H9 (cell line): Measurements from ENCODE around the gene PEX14. TPM values are rescaled to one million over a fixed set of nuclear protein-coding genes. Genes with fewer than 3 reads are reported as not detected.

Experiments
- DNase-seq: peaks from one replicate; pipeline ENCODE4 v3.0.0-alpha.2; 2017
- H2AFZ ChIP-seq: one replicate; pipeline ENCODE4 v1.6.1; 2013; ENCODE audit warnings: mild to moderate bottlenecking, low read length, control low read depth, moderate library complexity
- H2AK5ac ChIP-seq: 2 replicates; pipeline ENCODE4 v1.6.1; 2013; ENCODE audit warnings: low read length, control low read depth, mixed read lengths; ENCODE audit not compliant: insufficient read length
- H2BK120ac ChIP-seq: one replicate; pipeline ENCODE4 v1.6.1; 2013; ENCODE audit warnings: low read depth, mild to moderate bottlenecking, low read length, control low read depth, inconsistent platforms; ENCODE audit not compliant: poor library complexity, severe bottlenecking
- H2BK12ac ChIP-seq: 2 replicates; pipeline ENCODE4 v1.6.1; 2013; ENCODE audit warnings: low read length, control low read depth, mixed read lengths, low read depth; ENCODE audit not compliant: insufficient read length
- H2BK15ac ChIP-seq: 2 replicates; pipeline ENCODE4 v1.6.1; 2013; ENCODE audit warnings: low read depth, low read length, control low read depth
- H2BK20ac ChIP-seq: one replicate; pipeline ENCODE4 v1.6.1; 2013; ENCODE audit warnings: low read depth, mild to moderate bottlenecking, low read length, control low read depth, inconsistent platforms; ENCODE audit not compliant: poor library complexity, severe bottlenecking
- H2BK5ac ChIP-seq: 2 replicates; pipeline ENCODE4 v1.6.1; 2013; ENCODE audit warnings: low read length, control low read depth, mixed read lengths; ENCODE audit not compliant: insufficient read length
- H3K14ac ChIP-seq: 2 replicates; pipeline ENCODE4 v1.6.1; 2013; ENCODE audit warnings: low read length, control low read depth; ENCODE audit not compliant: insufficient read depth
- H3K18ac ChIP-seq: 2 replicates; pipeline ENCODE4 v1.6.1; 2013; ENCODE audit warnings: low read depth, mild to moderate bottlenecking, mixed read lengths, low read length, control low read depth; ENCODE audit not compliant: insufficient read length
- H3K23ac ChIP-seq: 2 replicates; pipeline ENCODE4 v1.6.1; 2013; ENCODE audit warnings: low read length, control low read depth, mixed read lengths, low read depth; ENCODE audit not compliant: insufficient read length
- H3K23me2 ChIP-seq: 2 replicates; pipeline ENCODE4 v1.6.1; 2013; ENCODE audit warnings: low read depth, mild to moderate bottlenecking, mixed read lengths, low read length, control low read depth; ENCODE audit not compliant: insufficient read length, poor library complexity, severe bottlenecking
- H3K27ac ChIP-seq: 2 replicates; pipeline ENCODE4 v1.5.1; 2013; ENCODE audit warnings: low read length, control low read depth, mixed read lengths, low read depth; ENCODE audit not compliant: insufficient read length
- H3K27me3 ChIP-seq: 2 replicates; pipeline ENCODE4 v1.6.1; 2013; ENCODE audit warnings: low read length, control low read depth, inconsistent platforms; ENCODE audit not compliant: insufficient read depth
- H3K4ac ChIP-seq: 2 replicates; pipeline ENCODE4 v1.6.1; 2013; ENCODE audit warnings: low read depth, mild to moderate bottlenecking, control low read depth, inconsistent platforms, low read length, moderate library complexity
- H3K4me1 ChIP-seq: 2 replicates; pipeline ENCODE4 v1.6.1; 2013; ENCODE audit warnings: low read length, control low read depth, inconsistent platforms; ENCODE audit not compliant: insufficient read depth
- H3K4me2 ChIP-seq: 2 replicates; pipeline ENCODE4 v1.6.1; 2013; ENCODE audit warnings: low read length, control low read depth, mixed read lengths; ENCODE audit not compliant: insufficient read length, insufficient read depth
- H3K56ac ChIP-seq: 2 replicates; pipeline ENCODE4 v1.6.1; 2013; ENCODE audit warnings: low read depth, mild to moderate bottlenecking, mixed read lengths, low read length, control low read depth; ENCODE audit not compliant: insufficient read length
- H3K79me1 ChIP-seq: 2 replicates; pipeline ENCODE4 v1.6.1; 2013; ENCODE audit warnings: low read depth, mild to moderate bottlenecking, moderate library complexity, low read length, control low read depth, inconsistent platforms; ENCODE audit not compliant: insufficient read depth, poor library complexity, severe bottlenecking
- H3K79me2 ChIP-seq: 2 replicates; pipeline ENCODE4 v1.6.1; 2013; ENCODE audit warnings: low read length, control low read depth, inconsistent platforms; ENCODE audit not compliant: insufficient read depth
- H3K9ac ChIP-seq: 2 replicates; pipeline ENCODE4 v1.6.1; 2013; ENCODE audit warnings: low read length, control low read depth, mixed read lengths; ENCODE audit not compliant: insufficient read length; ENCODE audit errors: extremely low read depth
- H3K9me3 ChIP-seq: one replicate; pipeline ENCODE4 v1.6.1; 2013; ENCODE audit warnings: low read depth, low read length, inconsistent platforms; ENCODE audit not compliant: control insufficient read depth
- H3T11ph ChIP-seq: one replicate; pipeline ENCODE4 v1.6.1; 2013; ENCODE audit warnings: mild to moderate bottlenecking, low read length, control low read depth, inconsistent platforms
- H4K20me1 ChIP-seq: one replicate; pipeline ENCODE4 v1.6.1; 2013; ENCODE audit not compliant: control insufficient read depth, insufficient read length, insufficient read depth
- H4K5ac ChIP-seq: 2 replicates; pipeline ENCODE4 v1.6.1; 2013; ENCODE audit warnings: low read depth, mild to moderate bottlenecking, mixed read lengths, low read length, control low read depth; ENCODE audit not compliant: insufficient read length
- H4K8ac ChIP-seq: replicated peaks from 2 replicates; pipeline ENCODE4 v1.6.1; 2013; ENCODE audit warnings: low read length, control low read depth, mixed read lengths, low read depth; ENCODE audit not compliant: insufficient read length
- H4K91ac ChIP-seq: 2 replicates; pipeline ENCODE4 v1.6.1; 2013; ENCODE audit warnings: low read depth, mild to moderate bottlenecking, moderate library complexity, mixed read lengths, low read length, control low read depth; ENCODE audit not compliant: insufficient read length
- H3K27ac Mint-ChIP-seq, 3 experiments: 2 replicates in 2 of 3; 3 replicates in 1 of 3; pipeline ENCODE4 v1.8.0; 2020 to 2021; ENCODE audit warnings: mixed read lengths in 3 of 3, mild to moderate bottlenecking in 1 of 3, moderate library complexity in 1 of 3
- H3K27me3 Mint-ChIP-seq: 2 replicates; pipeline ENCODE4 v1.8.0; 2021; ENCODE audit warnings: low read depth, mild to moderate bottlenecking, moderate library complexity, mixed read lengths
- H3K36me3 Mint-ChIP-seq, 3 experiments: 2 replicates in 2 of 3; 3 replicates in 1 of 3; pipeline ENCODE4 v1.8.0; 2020 to 2021; ENCODE audit warnings: low read depth in 3 of 3, mixed read lengths in 3 of 3; ENCODE audit not compliant: insufficient read depth in 1 of 3
- H3K4me1 Mint-ChIP-seq, 2 experiments: 2 replicates each; pipeline ENCODE4 v1.8.0; 2020; ENCODE audit warnings: mixed read lengths in 2 of 2
- H3K4me3 Mint-ChIP-seq, 2 experiments: 2 replicates in 1 of 2; 3 replicates in 1 of 2; pipeline ENCODE4 v1.8.0; 2020 to 2021; ENCODE audit warnings: mild to moderate bottlenecking in 2 of 2, mixed read lengths in 2 of 2, moderate library complexity in 1 of 2
- H3K9me3 Mint-ChIP-seq, 2 experiments: 2 replicates in 1 of 2; 3 replicates in 1 of 2; pipeline ENCODE4 v1.8.0; 2020; ENCODE audit warnings: mild to moderate bottlenecking in 2 of 2, mixed read lengths in 2 of 2, moderate library complexity in 1 of 2
- WGBS: extraction: QIAGEN DNeasy Blood & Tissue Kit; methylation state at CpG from one replicate; pipeline ENCODE4 v1.1.7; 2013; ENCODE audit warnings: missing lambda C conversion rate, low lambda C conversion rate, mixed read lengths; ENCODE audit not compliant: insufficient read length; ENCODE audit errors: extremely low coverage; 5-methylcytosine and 5-hydroxymethylcytosine counted together
- total RNA-seq: library from RNA; stranded (reverse); gene quantifications from 2 replicates; pipeline ENCODE4 v1.2.1, GENCODE V29; 2021
- TF ChIP-seq, protein P1 (sequence below): fragments of 200-600 bp; sonication (generic); conservative IDR thresholded peaks from 3 replicates; pipeline ENCODE4 v1.8.0; 2021; ENCODE audit warnings: antibody characterized with exemption, mild to moderate bottlenecking

PEX14 gene
- total RNA-seq, 1 experiment from 2014 or later = 23.9 TPM

DNA sequence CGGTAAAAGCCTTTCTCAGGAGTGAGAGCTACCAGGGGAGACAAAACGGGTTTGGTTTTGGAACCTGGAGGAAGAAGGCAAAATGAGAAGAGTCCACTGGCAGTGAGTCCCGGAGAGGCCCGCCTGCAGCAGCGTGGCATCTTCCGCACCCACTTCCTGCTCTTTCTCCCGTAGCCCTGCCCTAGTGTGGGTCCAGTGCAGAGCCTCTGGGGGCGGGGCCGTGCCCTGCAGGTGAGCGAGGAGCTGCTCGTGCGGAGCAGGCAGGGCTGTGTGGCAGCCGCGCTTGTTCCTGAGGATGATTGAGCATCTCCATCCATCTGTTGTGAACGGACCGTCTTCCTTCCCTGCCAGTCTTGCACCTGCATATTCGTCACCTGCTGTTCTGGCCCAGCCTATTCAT lies 66.5 kb downstream of the PEX14 start:
- Histone ChIP-seq H3K27me3 (no peaks in the 10 kb centered on the region), H4K91ac (no peak overlapping the region), H3K23me2 (no peaks in the 10 kb centered on the region), H2BK20ac (no peak overlapping the region), H4K8ac (no peak overlapping the region), H3K4me2 (no peak overlapping the region), H4K20me1 (no peaks in the 10 kb centered on the region), H3K79me2 (no peaks in the 10 kb centered on the region), H2AFZ (no peak overlapping the region), H2AK5ac (no peak overlapping the region), H3K14ac (no peak overlapping the region), H3K79me1 (no peaks in the 10 kb centered on the region), H3K4ac (no peak overlapping the region), H3K9ac (no peak overlapping the region), H3T11ph (no peak overlapping the region), H2BK5ac (no peak overlapping the region), H3K23ac (no peak overlapping the region), H2BK15ac (no peak overlapping the region), H4K5ac (no peak overlapping the region), H3K18ac (no peak overlapping the region), H3K4me1 (peaks cover 4% of the 10 kb centered on the region; the same call in 1 of the 2 replicates), H2BK12ac (no peak overlapping the region), H3K56ac (no peak overlapping the region), H3K27ac (no peak overlapping the region), H2BK120ac (no peak overlapping the region), H3K9me3 (no peaks in the 10 kb centered on the region)
- DNase-seq = peak; percentile 74
- Mint-ChIP-seq H3K4me3 (no peak overlapping the region), H3K36me3 (peaks cover 0 to 16% (median 15%) of the 10 kb centered on the region in 3 experiments; a peak in 5 of 7 replicates), H3K4me1 (peaks cover 27 to 37% of the 10 kb centered on the region in 2 experiments), H3K9me3 (no peaks in the 10 kb centered on the region), H3K27ac (peak overlapping the region in 2 of 3 experiments; percentile 56 to 65; a peak in 2 of 7 replicates), H3K27me3 (no peaks in the 10 kb centered on the region)
- TF ChIP-seq, protein P1, sequence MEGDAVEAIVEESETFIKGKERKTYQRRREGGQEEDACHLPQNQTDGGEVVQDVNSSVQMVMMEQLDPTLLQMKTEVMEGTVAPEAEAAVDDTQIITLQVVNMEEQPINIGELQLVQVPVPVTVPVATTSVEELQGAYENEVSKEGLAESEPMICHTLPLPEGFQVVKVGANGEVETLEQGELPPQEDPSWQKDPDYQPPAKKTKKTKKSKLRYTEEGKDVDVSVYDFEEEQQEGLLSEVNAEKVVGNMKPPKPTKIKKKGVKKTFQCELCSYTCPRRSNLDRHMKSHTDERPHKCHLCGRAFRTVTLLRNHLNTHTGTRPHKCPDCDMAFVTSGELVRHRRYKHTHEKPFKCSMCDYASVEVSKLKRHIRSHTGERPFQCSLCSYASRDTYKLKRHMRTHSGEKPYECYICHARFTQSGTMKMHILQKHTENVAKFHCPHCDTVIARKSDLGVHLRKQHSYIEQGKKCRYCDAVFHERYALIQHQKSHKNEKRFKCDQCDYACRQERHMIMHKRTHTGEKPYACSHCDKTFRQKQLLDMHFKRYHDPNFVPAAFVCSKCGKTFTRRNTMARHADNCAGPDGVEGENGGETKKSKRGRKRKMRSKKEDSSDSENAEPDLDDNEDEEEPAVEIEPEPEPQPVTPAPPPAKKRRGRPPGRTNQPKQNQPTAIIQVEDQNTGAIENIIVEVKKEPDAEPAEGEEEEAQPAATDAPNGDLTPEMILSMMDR = no peak
- WGBS = no CpG with 5 or more reads among the region's 17 CpGs
